Measurements from ENCODE around the gene HDAC9. TPM values are rescaled to one million over a fixed set of nuclear protein-coding genes. Genes with fewer than 3 reads are reported as not detected.
A peak's percentile ranks its signal among the peaks of the same experiment; 100 is the strongest.

Gene HDAC9
- total RNA-seq, 4 donors from 2014 or later = 3.0 to 14.0 (median 5.6) TPM

DNA sequence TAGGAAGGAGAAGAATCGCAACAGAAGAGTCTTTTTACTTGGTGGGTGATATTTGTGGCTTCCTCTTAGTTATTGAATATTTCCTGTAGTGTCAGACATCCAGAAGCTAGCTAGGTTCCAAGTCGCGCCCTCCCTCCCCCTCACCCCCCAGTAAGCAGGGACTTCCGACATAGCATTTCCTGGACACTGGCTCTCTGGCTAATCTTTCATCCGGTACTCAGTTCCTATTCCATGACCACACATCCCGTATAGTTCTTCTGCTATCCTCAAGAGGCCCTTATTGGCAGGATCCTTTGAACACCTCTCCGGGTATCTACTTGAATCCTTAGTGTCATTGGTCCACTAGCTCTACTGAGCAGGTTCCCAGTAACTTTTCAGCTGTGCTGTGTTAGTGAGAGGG, 167.8 kb downstream of the HDAC9 start:
- no peak for ATAC-seq
- intact Hi-C loops (cut with DNase I; ENCODE audit: low total_unique reads) = no loop called here

GRCh38 chr7:18666107-18666728, 170.7 kb downstream of the HDAC9 start:
- in situ Hi-C loops (cut with MboI; ENCODE audit: low sequenced_read_pairs in 4 of 4) = loop anchor here in 1 of 4 donors (10.0 kb wide), 1 partner anchor 311 kb away; no protein-coding TSS in a partner anchor
- no peaks in the 10 kb centered on the region for H3K36me3 ChIP-seq
- ATAC-seq (peak; percentile 70 to 95), DNase-seq (peak; percentile 51 to 65)
- no peak overlapping the region for H3K27ac ChIP-seq
- no peaks in the 10 kb centered on the region for H3K4me1 ChIP-seq
- no peaks in the 10 kb centered on the region for H3K27me3 ChIP-seq
- intact Hi-C loops (cut with DNase I; ENCODE audit: low total_unique reads) = loop anchor here (1.0 to 2.0 kb wide), 2 partner anchors 75 to 314 kb away; no protein-coding TSS in a partner anchor
- H3K4me3 ChIP-seq = no peak overlapping the region
- TF ChIP-seq CTCF (IDR thresholded peaks at IDR 0.05 in 4 of 5, conservative IDR thresholded peaks at IDR 0.05 in 1 of 5) = peak; percentile 58 to 94 (median 81)
- no peak for TF ChIP-seq POLR2A (IDR thresholded peaks at IDR 0.05)
- H3K9me3 ChIP-seq = no peaks in the 10 kb centered on the region

More for the DNA sequence above, 167.8 kb downstream of the HDAC9 start:
- no peaks in the 10 kb centered on the region for H3K36me3 ChIP-seq
- no peak overlapping the region for H3K4me3 ChIP-seq
- in situ Hi-C loops (cut with MboI; ENCODE audit: low sequenced_read_pairs in 4 of 4) = loop anchor here in 1 of 4 donors (10.0 kb wide), 1 partner anchor 309 kb away; no protein-coding TSS in a partner anchor
- H3K27ac ChIP-seq = no peak overlapping the region
- H3K27me3 ChIP-seq = no peaks in the 10 kb centered on the region
- no peak for DNase-seq
- no peaks in the 10 kb centered on the region for H3K4me1 ChIP-seq
- TF ChIP-seq POLR2A (IDR thresholded peaks at IDR 0.05) (no peak), CTCF (IDR thresholded peaks at IDR 0.05 in 4 of 5, conservative IDR thresholded peaks at IDR 0.05 in 1 of 5) (no peak)
- no peaks in the 10 kb centered on the region for H3K9me3 ChIP-seq

DNA sequence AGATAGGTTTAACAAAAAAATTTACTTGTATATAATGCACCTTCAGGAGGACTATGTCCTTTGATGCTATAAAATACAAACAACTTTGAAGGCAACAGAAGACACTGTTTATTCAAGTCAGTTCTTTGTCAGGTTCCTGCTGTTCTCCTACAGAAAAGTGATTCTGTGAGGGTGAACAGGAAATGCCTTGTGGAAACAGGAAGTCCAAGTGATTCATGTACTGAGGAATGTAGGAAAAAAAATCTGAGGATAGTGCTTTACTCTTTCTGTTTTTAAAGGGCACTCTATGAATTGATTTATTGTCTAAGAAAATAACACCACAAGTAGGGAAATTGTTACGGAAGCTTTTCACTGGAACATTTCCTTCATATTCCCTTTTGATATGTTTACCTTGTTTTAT, 171.9 kb downstream of the HDAC9 start:
- Histone ChIP-seq H3K4me1 (no peaks in the 10 kb centered on the region), H3K36me3 (no peaks in the 10 kb centered on the region), H3K27ac (no peak overlapping the region), H3K9me3 (no peaks in the 10 kb centered on the region), H3K27me3 (no peaks in the 10 kb centered on the region), H3K4me3 (no peak overlapping the region)
- TF ChIP-seq CTCF (IDR thresholded peaks at IDR 0.05 in 4 of 5, conservative IDR thresholded peaks at IDR 0.05 in 1 of 5) (no peak), POLR2A (IDR thresholded peaks at IDR 0.05) (no peak)
- intact Hi-C loops (cut with DNase I; ENCODE audit: low total_unique reads) = loop anchor here (2.0 kb wide), 1 partner anchor 77 kb away; no protein-coding TSS in a partner anchor
- DNase-seq (no peak), ATAC-seq (no peak)
- in situ Hi-C loops (cut with MboI; ENCODE audit: low sequenced_read_pairs in 4 of 4) = loop anchor here in 1 of 4 donors (10.0 kb wide), 1 partner anchor 313 kb away; no protein-coding TSS in a partner anchor

DNA sequence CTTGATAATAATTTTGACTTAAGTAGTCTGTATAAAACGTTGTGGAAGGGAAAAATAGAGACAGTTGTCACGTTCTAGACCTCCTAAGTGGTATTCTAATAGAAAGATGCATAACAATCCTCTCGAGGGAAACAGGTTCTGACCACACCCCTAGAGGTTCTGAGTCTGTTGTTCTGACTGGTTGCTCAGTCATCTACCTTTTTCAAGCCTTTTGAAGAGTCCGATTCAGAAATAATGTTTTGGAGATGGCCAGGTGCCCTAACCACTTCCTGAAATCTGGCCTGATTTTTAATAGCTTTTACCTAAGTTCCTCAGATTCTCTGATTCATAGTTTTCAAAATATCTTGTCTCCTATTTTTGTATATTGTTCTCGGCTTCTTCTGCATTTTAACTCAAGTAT, 175.6 kb downstream of the HDAC9 start:
- Histone ChIP-seq H3K4me1 (no peaks in the 10 kb centered on the region), H3K36me3 (no peaks in the 10 kb centered on the region), H3K9me3 (no peaks in the 10 kb centered on the region), H3K4me3 (no peak overlapping the region), H3K27me3 (no peaks in the 10 kb centered on the region), H3K27ac (no peak overlapping the region)
- TF ChIP-seq CTCF (IDR thresholded peaks at IDR 0.05 in 4 of 5, conservative IDR thresholded peaks at IDR 0.05 in 1 of 5) (no peak), POLR2A (IDR thresholded peaks at IDR 0.05) (no peak)
- intact Hi-C loops (cut with DNase I; ENCODE audit: low total_unique reads) = no loop called here
- ATAC-seq = no peak
- in situ Hi-C loops (cut with MboI; ENCODE audit: low sequenced_read_pairs in 4 of 4) = loop anchor here in 1 of 4 donors (10.0 kb wide), 1 partner anchor 316 kb away; no protein-coding TSS in a partner anchor
- no peak for DNase-seq
